H1 (cell line): ENCODE results near the gene HADH.
"Not testable (repeated sequence)": the region's sequence is repeated elsewhere in the genome, so short reads cannot be mapped to it uniquely, and the experiment has no call there.

Experiments used
- ATF3 ChIP-seq: IDR thresholded peaks from 2 replicates; pipeline ENCODE4 v1.6.1; 2011; ENCODE audit warnings: low read depth, mild to moderate bottlenecking, low read length; ENCODE audit not compliant: insufficient read depth
- MAFK ChIP-seq: IDR thresholded peaks from 2 replicates; pipeline ENCODE4 v1.6.1; 2012; ENCODE audit warnings: low read depth, mild to moderate bottlenecking, improper control_type of control experiment, low read length
- PHF8 ChIP-seq: fragments of 200-600 bp; sonication (generic); conservative IDR thresholded peaks from 2 replicates; pipeline ENCODE4 v1.7.1; 2012; ENCODE audit warnings: low read depth, mild to moderate bottlenecking, inconsistent platforms, low read length, moderate library complexity
- POLR2A ChIP-seq, 2 experiments: IDR thresholded peaks; 1 replicate in 1 of 2; 2 replicates in 1 of 2; pipeline ENCODE4 v1.6.1; 2011; ENCODE audit warnings: low read depth in 2 of 2, low read length in 2 of 2, mild to moderate bottlenecking in 2 of 2; ENCODE audit errors: control extremely low read depth in 1 of 2
- SIN3A ChIP-seq, 2 experiments: IDR thresholded peaks in 1 of 2; conservative IDR thresholded peaks in 1 of 2; 2 replicates each; pipeline ENCODE4 v1.6.1; 2011 to 2012; ENCODE audit warnings: low read length in 2 of 2, improper control_type of control experiment in 1 of 2, low read depth in 1 of 2, mild to moderate bottlenecking in 1 of 2
- TEAD4 ChIP-seq: IDR thresholded peaks from 2 replicates; pipeline ENCODE4 v1.6.1; 2012; ENCODE audit warnings: low read depth, low read length, inconsistent platforms, mixed read lengths
- TF ChIP-seq, protein P1 (sequence below), 3 experiments: IDR thresholded peaks; 1 replicate in 2 of 3; 2 replicates in 1 of 3; pipeline versions ENCODE4 v1.5.1 to v1.6.1; 2011; ENCODE audit warnings: low read length in 3 of 3, mild to moderate bottlenecking in 3 of 3, inconsistent platforms in 2 of 3, low read depth in 1 of 3, moderate library complexity in 1 of 3; ENCODE audit not compliant: insufficient read depth in 1 of 3; ENCODE audit errors: control extremely low read depth in 1 of 3

GRCh38 chr4:108012382-108012781, 22.7 kb downstream of the HADH start:
- TF ChIP-seq TEAD4; SIN3A (conservative IDR thresholded peaks at IDR 0.05 in 1 of 2, IDR thresholded peaks at IDR 0.05 in 1 of 2; ENCODE audit: low read depth in 1 of 2, low read length in 2 of 2); POLR2A (IDR thresholded peaks at IDR 0.05; ENCODE audit: control extremely low read depth in 1 of 2, low read depth in 2 of 2, low read length in 2 of 2); PHF8; MAFK; ATF3: not testable (repeated sequence)
- TF ChIP-seq, protein P1, sequence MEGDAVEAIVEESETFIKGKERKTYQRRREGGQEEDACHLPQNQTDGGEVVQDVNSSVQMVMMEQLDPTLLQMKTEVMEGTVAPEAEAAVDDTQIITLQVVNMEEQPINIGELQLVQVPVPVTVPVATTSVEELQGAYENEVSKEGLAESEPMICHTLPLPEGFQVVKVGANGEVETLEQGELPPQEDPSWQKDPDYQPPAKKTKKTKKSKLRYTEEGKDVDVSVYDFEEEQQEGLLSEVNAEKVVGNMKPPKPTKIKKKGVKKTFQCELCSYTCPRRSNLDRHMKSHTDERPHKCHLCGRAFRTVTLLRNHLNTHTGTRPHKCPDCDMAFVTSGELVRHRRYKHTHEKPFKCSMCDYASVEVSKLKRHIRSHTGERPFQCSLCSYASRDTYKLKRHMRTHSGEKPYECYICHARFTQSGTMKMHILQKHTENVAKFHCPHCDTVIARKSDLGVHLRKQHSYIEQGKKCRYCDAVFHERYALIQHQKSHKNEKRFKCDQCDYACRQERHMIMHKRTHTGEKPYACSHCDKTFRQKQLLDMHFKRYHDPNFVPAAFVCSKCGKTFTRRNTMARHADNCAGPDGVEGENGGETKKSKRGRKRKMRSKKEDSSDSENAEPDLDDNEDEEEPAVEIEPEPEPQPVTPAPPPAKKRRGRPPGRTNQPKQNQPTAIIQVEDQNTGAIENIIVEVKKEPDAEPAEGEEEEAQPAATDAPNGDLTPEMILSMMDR (IDR thresholded peaks at IDR 0.05; ENCODE audit: control extremely low read depth in 1 of 3, insufficient read depth in 1 of 3, low read depth in 1 of 3, low read length in 3 of 3), result not testable (repeated sequence)
